SK-N-SH (cell line): ENCODE data around the gene GPR39. TPM values are rescaled to one million over a fixed set of nuclear protein-coding genes. Genes with fewer than 3 reads are reported as not detected.

Experiments used
- CTCF ChIA-PET: fragments of 300-600, 350-600 bp; formaldehyde crosslinking; extraction: SDS; loops from one replicate; lab custom pipeline; 2021; lab: Yijun Ruan, JAX
- POLR2A ChIA-PET: fragments of 350-600 bp; sonication (Branson Sonifier 250); formaldehyde crosslinking; extraction: SDS; loops from one replicate; lab custom pipeline; 2020; ENCODE audit warnings: antibody characterized with exemption, inconsistent platforms; lab: Yijun Ruan, JAX
- DNase-seq: peaks from one replicate; pipeline ENCODE4 v3.0.0; 2012
- H2AFZ ChIP-seq: fragments of 200-600 bp; sonication (generic); 2 replicates; pipeline ENCODE4 v1.8.1; 2016; ENCODE audit warnings: antibody characterized with exemption, mild to moderate bottlenecking, low read depth
- H3F3A ChIP-seq: fragments of 200-600 bp; sonication (generic); replicated peaks from 2 replicates; pipeline ENCODE3; 2016; ENCODE audit warnings: antibody characterized with exemption, mild to moderate bottlenecking; ENCODE audit not compliant: insufficient read depth
- H3K27ac ChIP-seq, 2 experiments: fragments of 200-500 bp in 1 of 2; fragments of 200-600 bp in 1 of 2; sonication (Bioruptor generic) in 1 of 2; sonication (generic), shearing (Covaris generic) in 1 of 2; 2 replicates each; pipeline versions ENCODE4 v1.5.1 to v1.6.1; 2014 to 2016; ENCODE audit warnings: low read depth in 2 of 2, inconsistent platforms in 1 of 2, low read length in 1 of 2, mild to moderate bottlenecking in 1 of 2, mixed read lengths in 1 of 2
- H3K27me3 ChIP-seq: fragments of 200-600 bp; sonication (generic), shearing (Covaris generic); 2 replicates; pipeline ENCODE4 v1.6.1; 2016; ENCODE audit warnings: mixed run types; ENCODE audit not compliant: insufficient read depth
- H3K36me3 ChIP-seq, 2 experiments: fragments of 200-500 bp in 1 of 2; fragments of 200-600 bp in 1 of 2; sonication (Bioruptor generic) in 1 of 2; sonication (generic) in 1 of 2; replicated peaks in 1 of 2; 2 replicates each; pipeline versions ENCODE3 to v1.5.1; 2014 to 2016; ENCODE audit warnings: low read length in 1 of 2, mild to moderate bottlenecking in 1 of 2; ENCODE audit not compliant: insufficient read depth in 2 of 2, control insufficient read depth in 1 of 2
- H3K4me1 ChIP-seq, 2 experiments: fragments of 200-500 bp in 1 of 2; fragments of 200-600 bp in 1 of 2; sonication (Bioruptor generic) in 1 of 2; sonication (generic), shearing (Covaris generic) in 1 of 2; 2 replicates each; pipeline versions ENCODE4 v1.5.1 to v1.6.1; 2014 to 2016; ENCODE audit warnings: low read depth in 1 of 2, low read length in 1 of 2, mixed run types in 1 of 2; ENCODE audit not compliant: insufficient read depth in 2 of 2, control insufficient read depth in 1 of 2
- H3K4me2 ChIP-seq: fragments of 200-600 bp; sonication (generic), shearing (Covaris generic); 2 replicates; pipeline ENCODE4 v1.6.1; 2017; ENCODE audit warnings: mixed run types
- H3K4me3 ChIP-seq, 2 experiments: fragments of 200-500 bp in 1 of 2; fragments of 200-600 bp in 1 of 2; sonication (Bioruptor generic) in 1 of 2; sonication (generic), shearing (Covaris generic) in 1 of 2; 2 replicates each; pipeline versions ENCODE4 v1.5.1 to v1.8.1; 2014 to 2016; ENCODE audit warnings: low read depth in 2 of 2, inconsistent platforms in 1 of 2, low read length in 1 of 2, mild to moderate bottlenecking in 1 of 2, mixed read lengths in 1 of 2, moderate library complexity in 1 of 2
- H3K79me2 ChIP-seq: fragments of 200-600 bp; sonication (generic); 2 replicates; pipeline ENCODE4 v1.8.1; 2017; ENCODE audit warnings: mild to moderate bottlenecking; ENCODE audit not compliant: insufficient read depth
- H3K9ac ChIP-seq: fragments of 200-600 bp; sonication (generic); 2 replicates; pipeline ENCODE4 v1.6.1; 2017; ENCODE audit warnings: mixed run types
- H3K9me2 ChIP-seq: fragments of 200-600 bp; sonication (generic); 2 replicates; pipeline ENCODE4 v1.6.1; 2017; ENCODE audit warnings: mixed run types
- H3K9me3 ChIP-seq: fragments of 200-600 bp; sonication (generic); 2 replicates; pipeline ENCODE4 v1.6.1; 2017; ENCODE audit warnings: mixed run types, mild to moderate bottlenecking, moderate library complexity
- H4K20me1 ChIP-seq: fragments of 200-600 bp; sonication (generic); 2 replicates; pipeline ENCODE4 v1.6.1; 2017; ENCODE audit warnings: mild to moderate bottlenecking, mixed run types; ENCODE audit not compliant: insufficient read depth
- CHD2 ChIP-seq: fragments of 150-350 bp; IDR thresholded peaks from 2 replicates; pipeline ENCODE4 v1.6.1; 2018; ENCODE audit warnings: low read length; ENCODE audit not compliant: partially characterized antibody
- EP300 ChIP-seq, 2 experiments: IDR thresholded peaks; 2 replicates each; pipeline versions ENCODE4 v1.4.0 to v1.6.1; 2012; ENCODE audit warnings: borderline replicate concordance in 1 of 2, low read depth in 1 of 2, low read length in 1 of 2
- FOSL2 ChIP-seq: IDR thresholded peaks from 2 replicates; pipeline ENCODE4 v1.4.0; 2012; ENCODE audit warnings: low read depth, mild to moderate bottlenecking, moderate library complexity, borderline replicate concordance
- FOXJ3 ChIP-seq: sonication (generic); formaldehyde crosslinking; IDR thresholded peaks from 2 replicates; pipeline ENCODE4 v1.5.1; 2020; ENCODE audit warnings: mild to moderate bottlenecking, missing genetic modification reagents
- FOXM1 ChIP-seq: IDR thresholded peaks from 2 replicates; pipeline ENCODE4 v1.4.0; 2012; ENCODE audit warnings: low read depth, mild to moderate bottlenecking
- GATA2 ChIP-seq: sonication (generic); formaldehyde crosslinking; IDR thresholded peaks from 2 replicates; pipeline ENCODE4 v1.5.0; 2020; ENCODE audit warnings: mild to moderate bottlenecking, missing genetic modification reagents
- JUND ChIP-seq: IDR thresholded peaks from 2 replicates; pipeline ENCODE4 v1.4.0; 2012
- MEF2A ChIP-seq: IDR thresholded peaks from 2 replicates; pipeline ENCODE4 v1.4.0; 2012; ENCODE audit warnings: low read depth, borderline replicate concordance
- NFIC ChIP-seq: IDR thresholded peaks from 2 replicates; pipeline ENCODE4 v1.4.0; 2012; ENCODE audit warnings: borderline replicate concordance
- PBX3 ChIP-seq: IDR thresholded peaks from 2 replicates; pipeline ENCODE4; 2012
- POLR2AphosphoS5 ChIP-seq: IDR thresholded peaks from 2 replicates; pipeline ENCODE4 v1.6.1; 2012; ENCODE audit warnings: low read depth, low read length
- RFX5 ChIP-seq: IDR thresholded peaks from 2 replicates; pipeline ENCODE4 v1.6.1; 2012; ENCODE audit warnings: mild to moderate bottlenecking, improper control_type of control experiment, low read length
- SIN3A ChIP-seq: IDR thresholded peaks from 2 replicates; pipeline ENCODE4 v1.6.1; 2012; ENCODE audit warnings: low read depth, mild to moderate bottlenecking, low read length, moderate library complexity, borderline replicate concordance
- SMC3 ChIP-seq: IDR thresholded peaks from 2 replicates; pipeline ENCODE4 v1.6.1; 2012; ENCODE audit warnings: low read depth, low read length, improper control_type of control experiment
- TAF1 ChIP-seq: IDR thresholded peaks from 2 replicates; pipeline ENCODE4 v1.6.1; 2012; ENCODE audit warnings: low read depth, mild to moderate bottlenecking, low read length, moderate library complexity, borderline replicate concordance
- TCF12 ChIP-seq: IDR thresholded peaks from 2 replicates; pipeline ENCODE4 v1.4.0; 2012
- TEAD4 ChIP-seq: IDR thresholded peaks from 2 replicates; pipeline ENCODE4 v1.4.0; 2012; ENCODE audit warnings: mild to moderate bottlenecking, borderline replicate concordance; ENCODE audit not compliant: insufficient read depth
- USF2 ChIP-seq: fragments of 150-350 bp; IDR thresholded peaks from 2 replicates; pipeline ENCODE4 v1.6.1; 2017; ENCODE audit warnings: antibody characterized with exemption, low read length, low read depth, borderline replicate concordance
- WGBS: methylation state at CpG from one replicate; pipeline ENCODE4 v1.1.6; 2017; ENCODE audit warnings: low lambda C conversion rate; 5-methylcytosine and 5-hydroxymethylcytosine counted together
- polyA plus RNA-seq, 3 experiments: library from polyadenylated mRNA; depleted of rRNA; stranded (reverse); fragments of >200 nt; gene quantifications; 2 replicates each; pipeline ENCODE4 v1.2.3, GENCODE V29; 2012
- TF ChIP-seq, protein P1 (sequence below): IDR thresholded peaks from 2 replicates; pipeline ENCODE4 v1.4.0; 2012; ENCODE audit warnings: low read depth, borderline replicate concordance
- TF ChIP-seq, protein P2 (sequence below): IDR thresholded peaks from 2 replicates; pipeline ENCODE4 v1.6.1; 2012; ENCODE audit warnings: mild to moderate bottlenecking, low read depth, low read length, moderate library complexity

GPR39 gene
- polyA plus RNA-seq, 1 of the 3 experiments (the other 2 are of a cell fraction), result 2.3 TPM

GRCh38 chr2:132618734-132619133, 202.1 kb downstream of the GPR39 start:
- no peak overlapping the region for H3K9ac ChIP-seq
- no peak overlapping the region for H3K27ac ChIP-seq
- no peak overlapping the region for H3K4me3 ChIP-seq
- no peaks in the 10 kb centered on the region for H3K36me3 ChIP-seq
- H2AFZ ChIP-seq, result no peak overlapping the region
- no peaks in the 10 kb centered on the region for H3K79me2 ChIP-seq
- no peak for DNase-seq
- no peaks in the 10 kb centered on the region; a peak in 1 of 4 replicates for H3K4me1 ChIP-seq
- H3K9me2 ChIP-seq, result no peaks in the 10 kb centered on the region
- H3F3A ChIP-seq, result peaks cover 6% of the 10 kb centered on the region
- no peak overlapping the region for H3K4me2 ChIP-seq
- no peaks in the 10 kb centered on the region for H4K20me1 ChIP-seq
- TF ChIP-seq EP300 (IDR thresholded peaks at IDR 0.05; ENCODE audit: borderline replicate concordance in 1 of 2, low read depth in 1 of 2, low read length in 1 of 2) (no peak), GATA2 (CRISPR knock-in tag) (no peak), FOXJ3 (CRISPR knock-in tag) (no peak)
- CTCF ChIA-PET, result no interaction called here
- POLR2A ChIA-PET, result no interaction called here
- 91% methylated on average over 5 of the region's 7 CpGs for WGBS
- H3K9me3 ChIP-seq, result no peaks in the 10 kb centered on the region
- no peaks in the 10 kb centered on the region for H3K27me3 ChIP-seq

- Histone ChIP-seq H2AFZ (no peak overlapping the region), H3K79me2 (no peaks in the 10 kb centered on the region), H3K4me1 (no peaks in the 10 kb centered on the region; a peak in 1 of 4 replicates), H3K4me3 (no peak overlapping the region), H3K9me2 (no peaks in the 10 kb centered on the region), H3K27me3 (no peaks in the 10 kb centered on the region), H3K9me3 (no peaks in the 10 kb centered on the region), H4K20me1 (no peaks in the 10 kb centered on the region), H3K9ac (no peak overlapping the region), H3F3A (peaks cover 7% of the 10 kb centered on the region), H3K36me3 (no peaks in the 10 kb centered on the region), H3K4me2 (no peak overlapping the region), H3K27ac (no peak overlapping the region)
- TF ChIP-seq, protein P1, sequence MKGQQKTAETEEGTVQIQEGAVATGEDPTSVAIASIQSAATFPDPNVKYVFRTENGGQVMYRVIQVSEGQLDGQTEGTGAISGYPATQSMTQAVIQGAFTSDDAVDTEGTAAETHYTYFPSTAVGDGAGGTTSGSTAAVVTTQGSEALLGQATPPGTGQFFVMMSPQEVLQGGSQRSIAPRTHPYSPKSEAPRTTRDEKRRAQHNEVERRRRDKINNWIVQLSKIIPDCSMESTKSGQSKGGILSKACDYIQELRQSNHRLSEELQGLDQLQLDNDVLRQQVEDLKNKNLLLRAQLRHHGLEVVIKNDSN, result no peak
- TF ChIP-seq SIN3A (no peak), MEF2A (no peak), TAF1 (no peak), FOSL2 (0 out of 2 replicates have a peak, but pooled peaks have one; percentile 5), SMC3 (no peak), JUND (no peak), RFX5 (no peak), TEAD4 (no peak), NFIC (0 out of 2 replicates have a peak, but pooled peaks have one; percentile 21), USF2 (no peak), CHD2 (no peak), TCF12 (0 out of 2 replicates have a peak, but pooled peaks have one; percentile 20), FOXM1 (no peak), PBX3 (no peak), POLR2AphosphoS5 (no peak)
- TF ChIP-seq, protein P2, sequence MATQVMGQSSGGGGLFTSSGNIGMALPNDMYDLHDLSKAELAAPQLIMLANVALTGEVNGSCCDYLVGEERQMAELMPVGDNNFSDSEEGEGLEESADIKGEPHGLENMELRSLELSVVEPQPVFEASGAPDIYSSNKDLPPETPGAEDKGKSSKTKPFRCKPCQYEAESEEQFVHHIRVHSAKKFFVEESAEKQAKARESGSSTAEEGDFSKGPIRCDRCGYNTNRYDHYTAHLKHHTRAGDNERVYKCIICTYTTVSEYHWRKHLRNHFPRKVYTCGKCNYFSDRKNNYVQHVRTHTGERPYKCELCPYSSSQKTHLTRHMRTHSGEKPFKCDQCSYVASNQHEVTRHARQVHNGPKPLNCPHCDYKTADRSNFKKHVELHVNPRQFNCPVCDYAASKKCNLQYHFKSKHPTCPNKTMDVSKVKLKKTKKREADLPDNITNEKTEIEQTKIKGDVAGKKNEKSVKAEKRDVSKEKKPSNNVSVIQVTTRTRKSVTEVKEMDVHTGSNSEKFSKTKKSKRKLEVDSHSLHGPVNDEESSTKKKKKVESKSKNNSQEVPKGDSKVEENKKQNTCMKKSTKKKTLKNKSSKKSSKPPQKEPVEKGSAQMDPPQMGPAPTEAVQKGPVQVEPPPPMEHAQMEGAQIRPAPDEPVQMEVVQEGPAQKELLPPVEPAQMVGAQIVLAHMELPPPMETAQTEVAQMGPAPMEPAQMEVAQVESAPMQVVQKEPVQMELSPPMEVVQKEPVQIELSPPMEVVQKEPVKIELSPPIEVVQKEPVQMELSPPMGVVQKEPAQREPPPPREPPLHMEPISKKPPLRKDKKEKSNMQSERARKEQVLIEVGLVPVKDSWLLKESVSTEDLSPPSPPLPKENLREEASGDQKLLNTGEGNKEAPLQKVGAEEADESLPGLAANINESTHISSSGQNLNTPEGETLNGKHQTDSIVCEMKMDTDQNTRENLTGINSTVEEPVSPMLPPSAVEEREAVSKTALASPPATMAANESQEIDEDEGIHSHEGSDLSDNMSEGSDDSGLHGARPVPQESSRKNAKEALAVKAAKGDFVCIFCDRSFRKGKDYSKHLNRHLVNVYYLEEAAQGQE, result no peak
- CTCF ChIA-PET, result interaction anchor here (1.6 to 1.7 kb wide), 2 partner anchors 12 to 73 kb away, joined by 4 read pairs; no protein-coding TSS in a partner anchor
- no peak for DNase-seq
- 25% methylated on average over 2 of the region's 2 CpGs for WGBS
- POLR2A ChIA-PET, result no interaction called here
Observed at GRCh38 chr2:132620115-132620514, 203.5 kb downstream of the GPR39 start.
